Breast epithelium (tissue), 3 donors: ENCODE data around the gene NFE2L1.

Experiments
- CTCF ChIP-seq, 3 donors: fragments of 450-650 bp; IDR thresholded peaks; one replicate each; pipeline ENCODE4 v1.5.1; 2016 to 2017; ENCODE audit warnings: antibody characterized with exemption in 3 of 3, mild to moderate bottlenecking in 3 of 3, moderate library complexity in 3 of 3
- POLR2A ChIP-seq: fragments of 450-650 bp; IDR thresholded peaks from one replicate; pipeline ENCODE4 v1.6.1; 2016; ENCODE audit warnings: antibody characterized with exemption, mild to moderate bottlenecking, moderate library complexity

GRCh38 chr17:47999582-47999981 is 48.6 kb upstream of the NFE2L1 start:
- TF ChIP-seq CTCF (IDR thresholded peaks at IDR 0.05) (no peak), POLR2A (no peak)
